Stimulated activated naive CD8-positive, alpha-beta T cell treated with anti-CD3 and anti-CD28 coated beads, Interleukin-15, Interleukin-2, amounts not matched to agents 100 ng/mL and 50 ng/mL, for 24 hours (primary cell): ENCODE results near the gene UTS2.

Experiments
- H3K27ac Mint-ChIP-seq: one replicate; pipeline ENCODE4 v1.8.0; 2021; ENCODE audit warnings: mild to moderate bottlenecking, mixed read lengths
- H3K27me3 Mint-ChIP-seq: one replicate; pipeline ENCODE4 v1.8.0; 2021; ENCODE audit warnings: mixed read lengths
- H3K36me3 Mint-ChIP-seq: one replicate; pipeline ENCODE4 v1.8.0; 2021; ENCODE audit warnings: low read depth, mixed read lengths
- H3K4me1 Mint-ChIP-seq: one replicate; pipeline ENCODE4 v1.8.0; 2021; ENCODE audit warnings: low read depth, mixed read lengths
- H3K4me3 Mint-ChIP-seq: one replicate; pipeline ENCODE4 v1.8.0; 2021; ENCODE audit warnings: mild to moderate bottlenecking, mixed read lengths
- H3K9me3 Mint-ChIP-seq: one replicate; pipeline ENCODE4 v1.8.0; 2021; ENCODE audit warnings: mixed read lengths

The UTS2 gene

GRCh38 chr1:7873801-7874795, 21.2 kb upstream of the UTS2 start:
- no peak overlapping the region for H3K27ac Mint-ChIP-seq
- H3K27me3 Mint-ChIP-seq = no peaks in the 10 kb centered on the region
- H3K9me3 Mint-ChIP-seq = peaks cover 9% of the 10 kb centered on the region
- peaks cover 14% of the 10 kb centered on the region for H3K36me3 Mint-ChIP-seq
- H3K4me1 Mint-ChIP-seq = peaks cover 11% of the 10 kb centered on the region
- no peak overlapping the region for H3K4me3 Mint-ChIP-seq

- H3K27ac Mint-ChIP-seq = no peak overlapping the region
- H3K4me1 Mint-ChIP-seq = no peaks in the 10 kb centered on the region
- peaks cover 4% of the 10 kb centered on the region for H3K36me3 Mint-ChIP-seq
- H3K4me3 Mint-ChIP-seq = no peak overlapping the region
- no peaks in the 10 kb centered on the region for H3K9me3 Mint-ChIP-seq
- no peaks in the 10 kb centered on the region for H3K27me3 Mint-ChIP-seq
Observed at GRCh38 chr1:7871136-7871535, 18.3 kb upstream of the UTS2 start.

GRCh38 chr1:7869136-7869920, 16.5 kb upstream of the UTS2 start:
- H3K9me3 Mint-ChIP-seq = no peaks in the 10 kb centered on the region
- H3K27me3 Mint-ChIP-seq = no peaks in the 10 kb centered on the region
- no peak overlapping the region for H3K27ac Mint-ChIP-seq
- no peak overlapping the region for H3K4me3 Mint-ChIP-seq
- H3K36me3 Mint-ChIP-seq = peaks cover 4% of the 10 kb centered on the region
- H3K4me1 Mint-ChIP-seq = no peaks in the 10 kb centered on the region

- H3K27ac Mint-ChIP-seq = no peak overlapping the region
- H3K27me3 Mint-ChIP-seq = no peaks in the 10 kb centered on the region
- no peak overlapping the region for H3K4me3 Mint-ChIP-seq
Observed at GRCh38 chr1:7868070-7868780, 15.4 kb upstream of the UTS2 start.

GRCh38 chr1:7865978-7866377, 13.1 kb upstream of the UTS2 start:
- Mint-ChIP-seq H3K27ac (no peak overlapping the region), H3K9me3 (no peaks in the 10 kb centered on the region), H3K4me3 (no peak overlapping the region), H3K27me3 (no peaks in the 10 kb centered on the region), H3K4me1 (no peaks in the 10 kb centered on the region), H3K36me3 (no peaks in the 10 kb centered on the region)

More at GRCh38 chr1:7868070-7868780, 15.4 kb upstream of the UTS2 start:
- Mint-ChIP-seq H3K9me3 (no peaks in the 10 kb centered on the region), H3K4me1 (no peaks in the 10 kb centered on the region), H3K36me3 (peaks cover 2% of the 10 kb centered on the region)

GRCh38 chr1:7863756-7864328, 11.0 kb upstream of the UTS2 start:
- no peaks in the 10 kb centered on the region for H3K27me3 Mint-ChIP-seq
- no peak overlapping the region for H3K4me3 Mint-ChIP-seq
- H3K36me3 Mint-ChIP-seq = no peaks in the 10 kb centered on the region
- H3K27ac Mint-ChIP-seq = no peak overlapping the region
- H3K9me3 Mint-ChIP-seq = no peaks in the 10 kb centered on the region
- no peaks in the 10 kb centered on the region for H3K4me1 Mint-ChIP-seq

GRCh38 chr1:7862211-7863060, 9.6 kb upstream of the UTS2 start:
- no peak overlapping the region for H3K4me3 Mint-ChIP-seq
- no peak overlapping the region for H3K27ac Mint-ChIP-seq
- no peaks in the 10 kb centered on the region for H3K4me1 Mint-ChIP-seq
- no peaks in the 10 kb centered on the region for H3K27me3 Mint-ChIP-seq
- H3K36me3 Mint-ChIP-seq = no peaks in the 10 kb centered on the region
- no peaks in the 10 kb centered on the region for H3K9me3 Mint-ChIP-seq

- H3K4me1 Mint-ChIP-seq = no peaks in the 10 kb centered on the region
- no peaks in the 10 kb centered on the region for H3K9me3 Mint-ChIP-seq
- H3K27me3 Mint-ChIP-seq = no peaks in the 10 kb centered on the region
- no peak overlapping the region for H3K4me3 Mint-ChIP-seq
- H3K27ac Mint-ChIP-seq = no peak overlapping the region
- H3K36me3 Mint-ChIP-seq = no peaks in the 10 kb centered on the region
Observed at GRCh38 chr1:7861452-7861851, 8.6 kb upstream of the UTS2 start.

GRCh38 chr1:7860130-7860529, 7.3 kb upstream of the UTS2 start:
- Mint-ChIP-seq H3K36me3 (no peaks in the 10 kb centered on the region), H3K27me3 (no peaks in the 10 kb centered on the region), H3K4me3 (no peak overlapping the region), H3K27ac (no peak overlapping the region), H3K9me3 (no peaks in the 10 kb centered on the region), H3K4me1 (peaks cover 4% of the 10 kb centered on the region)

- no peak overlapping the region for H3K27ac Mint-ChIP-seq
- H3K9me3 Mint-ChIP-seq = no peaks in the 10 kb centered on the region
- peaks cover 4% of the 10 kb centered on the region for H3K4me1 Mint-ChIP-seq
- H3K36me3 Mint-ChIP-seq = no peaks in the 10 kb centered on the region
- H3K27me3 Mint-ChIP-seq = no peaks in the 10 kb centered on the region
- no peak overlapping the region for H3K4me3 Mint-ChIP-seq
Observed at GRCh38 chr1:7859406-7859805, 6.5 kb upstream of the UTS2 start.

- Mint-ChIP-seq H3K27me3 (no peaks in the 10 kb centered on the region), H3K4me1 (peaks cover 4% of the 10 kb centered on the region), H3K36me3 (no peaks in the 10 kb centered on the region), H3K9me3 (no peaks in the 10 kb centered on the region), H3K27ac (no peak overlapping the region), H3K4me3 (no peak overlapping the region)
Observed at GRCh38 chr1:7857985-7858384, 5.1 kb upstream of the UTS2 start.

- no peaks in the 10 kb centered on the region for H3K27me3 Mint-ChIP-seq
Observed at GRCh38 chr1:7857000-7857399, 4.1 kb upstream of the UTS2 start.

GRCh38 chr1:7856345-7856744, 3.5 kb upstream of the UTS2 start:
- H3K36me3 Mint-ChIP-seq = no peaks in the 10 kb centered on the region
- H3K9me3 Mint-ChIP-seq = no peaks in the 10 kb centered on the region
- peaks cover 4% of the 10 kb centered on the region for H3K4me1 Mint-ChIP-seq
- no peak overlapping the region for H3K4me3 Mint-ChIP-seq
- H3K27ac Mint-ChIP-seq = no peak overlapping the region
- no peaks in the 10 kb centered on the region for H3K27me3 Mint-ChIP-seq

More at GRCh38 chr1:7857000-7857399, 4.1 kb upstream of the UTS2 start:
- no peaks in the 10 kb centered on the region for H3K36me3 Mint-ChIP-seq
- no peak overlapping the region for H3K4me3 Mint-ChIP-seq
- H3K9me3 Mint-ChIP-seq = no peaks in the 10 kb centered on the region
- no peak overlapping the region for H3K27ac Mint-ChIP-seq
- H3K4me1 Mint-ChIP-seq = peaks cover 4% of the 10 kb centered on the region

- Mint-ChIP-seq H3K4me1 (peaks cover 4% of the 10 kb centered on the region), H3K36me3 (peaks cover 5% of the 10 kb centered on the region), H3K4me3 (no peak overlapping the region), H3K27me3 (no peaks in the 10 kb centered on the region), H3K9me3 (no peaks in the 10 kb centered on the region), H3K27ac (no peak overlapping the region)
Observed at GRCh38 chr1:7853684-7854026, 790 bp upstream of the UTS2 start.
